ENCODE results near the gene MAP3K7CL.
A peak's percentile ranks its signal among the peaks of the same experiment; 100 is the strongest.
"Not testable (repeated sequence)": the region's sequence is repeated elsewhere in the genome, so short reads cannot be mapped to it uniquely, and the experiment has no call there.

Gene MAP3K7CL

GRCh38 chr21:29125979-29126378 lies 4.5 kb upstream of the MAP3K7CL start:
- DNase-seq (ENCODE audit: insufficient read length, low spot score): no peak
- FAIRE-seq: no peak

- DNase-seq (ENCODE audit: insufficient read length, low spot score) (no peak), FAIRE-seq (no peak)
These were observed 2.8 kb downstream of the MAP3K7CL start for GRCh38 chr21:29133241-29133640.

GRCh38 chr21:29133796-29134195 lies 3.4 kb downstream of the MAP3K7CL start:
- DNase-seq (ENCODE audit: insufficient read length, low spot score) (no peak), FAIRE-seq (no peak)

GRCh38 chr21:29135481-29135880 lies 5.0 kb downstream of the MAP3K7CL start:
- FAIRE-seq (no peak), DNase-seq (ENCODE audit: insufficient read length, low spot score) (no peak)

GRCh38 chr21:29136033-29136432 lies 5.6 kb downstream of the MAP3K7CL start:
- FAIRE-seq (no peak), DNase-seq (ENCODE audit: insufficient read length, low spot score) (no peak)

- DNase-seq (ENCODE audit: insufficient read length, low spot score) (no peak), FAIRE-seq (no peak)
These were observed 14.4 kb downstream of the MAP3K7CL start for GRCh38 chr21:29144736-29145353.

- FAIRE-seq (peak; percentile 58), DNase-seq (ENCODE audit: insufficient read length, low spot score) (peak; percentile 62)
These were observed 14.9 kb downstream of the MAP3K7CL start for GRCh38 chr21:29145354-29145782.

- DNase-seq (ENCODE audit: insufficient read length, low spot score) (no peak), FAIRE-seq (no peak)
These were observed 15.5 kb downstream of the MAP3K7CL start for GRCh38 chr21:29145852-29146453.

- DNase-seq (ENCODE audit: insufficient read length, low spot score) (no peak), FAIRE-seq (no peak)
These were observed 16.3 kb downstream of the MAP3K7CL start for GRCh38 chr21:29146726-29147125.

- DNase-seq (ENCODE audit: insufficient read length, low spot score) (no peak), FAIRE-seq (no peak)
These were observed 18.1 kb downstream of the MAP3K7CL start for GRCh38 chr21:29148530-29148929.

- FAIRE-seq (no peak), DNase-seq (ENCODE audit: insufficient read length, low spot score) (no peak)
These were observed 19.5 kb downstream of the MAP3K7CL start for GRCh38 chr21:29149808-29150425.

- no peak for DNase-seq (ENCODE audit: insufficient read length, low spot score)
- FAIRE-seq: no peak
These were observed 21.5 kb downstream of the MAP3K7CL start for GRCh38 chr21:29151931-29152330.

GRCh38 chr21:29152916-29153315 lies 22.5 kb downstream of the MAP3K7CL start:
- FAIRE-seq (no peak), DNase-seq (ENCODE audit: insufficient read length, low spot score) (no peak)

- DNase-seq (ENCODE audit: insufficient read length, low spot score) (no peak), FAIRE-seq (no peak)
These were observed 23.8 kb downstream of the MAP3K7CL start for GRCh38 chr21:29154270-29154669.

- DNase-seq (ENCODE audit: insufficient read length, low spot score) (no peak), FAIRE-seq (peak; percentile 42)
These were observed 24.9 kb downstream of the MAP3K7CL start for GRCh38 chr21:29155118-29155932.

- DNase-seq (ENCODE audit: insufficient read length, low spot score): no peak
- FAIRE-seq: no peak
These were observed 25.5 kb downstream of the MAP3K7CL start for GRCh38 chr21:29155933-29156260.

GRCh38 chr21:29157080-29157479 lies 26.6 kb downstream of the MAP3K7CL start:
- FAIRE-seq: no peak
- no peak for DNase-seq (ENCODE audit: insufficient read length, low spot score)

- DNase-seq (ENCODE audit: insufficient read length, low spot score) (no peak), FAIRE-seq (peak; percentile 51)
These were observed 29.4 kb downstream of the MAP3K7CL start for GRCh38 chr21:29159842-29160241.

GRCh38 chr21:29162825-29163224 lies 32.4 kb downstream of the MAP3K7CL start:
- not testable (repeated sequence) for DNase-seq (ENCODE audit: insufficient read length, low spot score); FAIRE-seq

- DNase-seq (ENCODE audit: insufficient read length, low spot score): no peak
These were observed 33.1 kb downstream of the MAP3K7CL start for GRCh38 chr21:29163341-29164115.

More at GRCh38 chr21:29163341-29164115, 33.1 kb downstream of the MAP3K7CL start:
- FAIRE-seq: no peak
